Adrenal gland (tissue), 12 donors: ENCODE results near the gene SUV39H1. TPM values are rescaled to one million over a fixed set of nuclear protein-coding genes. Genes with fewer than 3 reads are reported as not detected.

Experiments used
- DNase-seq, 7 donors: peaks; one replicate each; pipeline ENCODE4 v3.0.0-alpha.2; 2019 to 2020
- H3K27ac ChIP-seq, 5 donors: fragments of 200-600 bp; sonication (generic) in 4 of 5; 1 replicate in 3 of 5; 2 replicates in 2 of 5; pipeline versions ENCODE4 v1.5.1 to v1.8.0; 2016 to 2020; ENCODE audit warnings: mild to moderate bottlenecking in 1 of 5
- H3K27me3 ChIP-seq: fragments of 200-600 bp; 2 replicates; pipeline ENCODE4 v1.8.0; 2021
- H3K36me3 ChIP-seq, 2 donors: fragments of 200-600 bp; replicated peaks in 1 of 2; 1 replicate in 1 of 2; 2 replicates in 1 of 2; pipeline versions ENCODE4 v1.5.1 to v1.8.0; 2018 to 2022
- H3K4me1 ChIP-seq, 2 donors: fragments of 200-600 bp; replicated peaks in 1 of 2; 1 replicate in 1 of 2; 2 replicates in 1 of 2; pipeline versions ENCODE4 v1.5.1 to v1.8.0; 2018 to 2021
- H3K4me3 ChIP-seq, 4 donors: fragments of 200-600 bp; sonication (generic) in 3 of 4; one replicate each; pipeline ENCODE4 v1.5.1; 2016 to 2018
- H3K9me3 ChIP-seq, 3 donors: fragments of 200-600 bp; sonication (generic) in 1 of 3; replicated peaks in 1 of 3; 1 replicate in 2 of 3; 2 replicates in 1 of 3; pipeline versions ENCODE4 v1.5.1 to v1.8.0; 2016 to 2021
- CTCF ChIP-seq, 6 experiments: fragments of 450-650 bp in 4 of 6; fragments of 200-600 bp in 2 of 6; sonication (generic) in 1 of 6; IDR thresholded peaks; 1 replicate in 5 of 6; 2 replicates in 1 of 6; pipeline versions ENCODE4 v1.5.1 to v1.8.0; 2016 to 2021; ENCODE audit warnings: antibody characterized with exemption in 6 of 6, mild to moderate bottlenecking in 2 of 6, moderate library complexity in 1 of 6
- POLR2A ChIP-seq, 2 donors: fragments of 450-650 bp; IDR thresholded peaks; one replicate each; pipeline ENCODE4 v1.6.1; 2017; ENCODE audit warnings: antibody characterized with exemption in 2 of 2, mild to moderate bottlenecking in 2 of 2, moderate library complexity in 1 of 2
- WGBS, 4 donors: extraction: QIAGEN DNeasy Blood & Tissue Kit in 2 of 4; methylation state at CpG; one replicate each; pipeline versions ENCODE4 v1.1.5 to v1.1.7; 2013 to 2017; 5-methylcytosine and 5-hydroxymethylcytosine counted together
- intact Hi-C, 2 donors: fragments of 100-400 bp; cut with DNase I; formaldehyde crosslinking; loops; one replicate each; pipeline versions ENCODE4 v1.14.1 to v1.15.0; 2022 to 2023
- polyA plus RNA-seq, 3 donors: library from polyadenylated mRNA; stranded (reverse); fragments of 200-250 nt in 2 of 3; fragments of 350-450 nt in 1 of 3; fragmentation: Illumina TruSeq in 1 of 3; extraction: RNeasy Lipid Tissue Mini Kit (QIAGEN cat#74804) in 1 of 3; gene quantifications; one replicate each; pipeline ENCODE4 v1.2.3, GENCODE V29; 2013 to 2014
- total RNA-seq, 9 donors: library from RNA; depleted of rRNA in 4 of 9; stranded (reverse); fragments of >200 nt in 4 of 9; fragments of 120-200 nt in 1 of 9; fragmentation: NEBNext Ultra II Directional in 1 of 9; extraction: Animal tissue kit (Norgen Biotek cat#: 25700) in 1 of 9; gene quantifications; one replicate each; pipeline versions ENCODE4 v1.1.0 to v1.2.4, GENCODE V29; 2013 to 2023
- donor health status: healthy with polysubstance abuse.
- donor health status: Bipolar disorder and iron deficiency.
- donor health status: DM: yes; HTN: yes; CAD: no.
- donor health status: DM: no; HTN: no; CAD: no.
- donor health status: DM: no; HTN: no; CAD: no.
- donor health status: DM: yes; HTN: yes; CAD: no.

Gene SUV39H1
- total and polyA plus RNA-seq, 12 donors = 2.6 to 4.4 (median 3.2) TPM

- no peaks in the 10 kb centered on the region for H3K36me3 ChIP-seq
Measured at GRCh38 chrX:48703228-48703627, 6.7 kb downstream of the SUV39H1 start.

GRCh38 chrX:48703642-48704481 is 7.3 kb downstream of the SUV39H1 start:
- intact Hi-C loops = no loop called here
- H3K36me3 ChIP-seq = no peaks in the 10 kb centered on the region
- peaks cover 3% of the 10 kb centered on the region for H3K27me3 ChIP-seq
- no peak overlapping the region for H3K27ac ChIP-seq
- WGBS, 4 donors = 61 to 83% (median 72%) methylated on average over 4 of the region's 4 CpGs
- no peaks in the 10 kb centered on the region for H3K4me1 ChIP-seq
- TF ChIP-seq POLR2A (IDR thresholded peaks at IDR 0.05) (no peak), CTCF (IDR thresholded peaks at IDR 0.05) (no peak)
- no peak overlapping the region for H3K4me3 ChIP-seq
- no peak for DNase-seq
- H3K9me3 ChIP-seq = no peaks in the 10 kb centered on the region

More at GRCh38 chrX:48703228-48703627, 6.7 kb downstream of the SUV39H1 start:
- Histone ChIP-seq H3K27me3 (peaks cover 3% of the 10 kb centered on the region), H3K27ac (no peak overlapping the region), H3K9me3 (no peaks in the 10 kb centered on the region), H3K4me3 (no peak overlapping the region), H3K4me1 (no peaks in the 10 kb centered on the region)
- intact Hi-C loops = no loop called here
- no peak for TF ChIP-seq POLR2A (IDR thresholded peaks at IDR 0.05)
- TF ChIP-seq CTCF (IDR thresholded peaks at IDR 0.05) = no peak
- no peak for DNase-seq
- 67 to 90% (median 84%) methylated on average over 7 of the region's 7 CpGs for WGBS, 4 donors

GRCh38 chrX:48705871-48706270 is 9.3 kb downstream of the SUV39H1 start:
- DNase-seq = no peak
- WGBS, 4 donors = 83 to 95% (median 92%) methylated on average over 3 to 12 of the region's 12 CpGs
- Histone ChIP-seq H3K27ac (no peak overlapping the region), H3K36me3 (no peaks in the 10 kb centered on the region), H3K27me3 (peaks cover 6% of the 10 kb centered on the region), H3K4me3 (no peak overlapping the region), H3K9me3 (no peaks in the 10 kb centered on the region), H3K4me1 (no peaks in the 10 kb centered on the region)
- TF ChIP-seq POLR2A (IDR thresholded peaks at IDR 0.05) (no peak), CTCF (IDR thresholded peaks at IDR 0.05) (no peak)
- intact Hi-C loops = no loop called here

- WGBS, 4 donors = 86 to 96% (median 91%) methylated on average over 2 to 7 of the region's 7 CpGs
- intact Hi-C loops = no loop called here
Measured at GRCh38 chrX:48709522-48710112, 13.1 kb downstream of the SUV39H1 start.

More at GRCh38 chrX:48709522-48710112, 13.1 kb downstream of the SUV39H1 start:
- Histone ChIP-seq H3K4me3 (no peak overlapping the region), H3K27me3 (peaks cover 6% of the 10 kb centered on the region), H3K36me3 (no peaks in the 10 kb centered on the region), H3K9me3 (no peaks in the 10 kb centered on the region), H3K27ac (no peak overlapping the region), H3K4me1 (no peaks in the 10 kb centered on the region)
- no peak for TF ChIP-seq POLR2A (IDR thresholded peaks at IDR 0.05)
- TF ChIP-seq CTCF (IDR thresholded peaks at IDR 0.05) = no peak
- DNase-seq = no peak
